CD4-positive, alpha-beta T cell treated with Interleukin-17A for 4 hours (primary cell): ENCODE data around the gene GALNT9.

ENCODE experiments used
- DNase-seq: peaks from one replicate; pipeline ENCODE4 v3.0.0-alpha.2; 2020; ENCODE audit warnings: mixed read lengths

The GALNT9 gene

DNA sequence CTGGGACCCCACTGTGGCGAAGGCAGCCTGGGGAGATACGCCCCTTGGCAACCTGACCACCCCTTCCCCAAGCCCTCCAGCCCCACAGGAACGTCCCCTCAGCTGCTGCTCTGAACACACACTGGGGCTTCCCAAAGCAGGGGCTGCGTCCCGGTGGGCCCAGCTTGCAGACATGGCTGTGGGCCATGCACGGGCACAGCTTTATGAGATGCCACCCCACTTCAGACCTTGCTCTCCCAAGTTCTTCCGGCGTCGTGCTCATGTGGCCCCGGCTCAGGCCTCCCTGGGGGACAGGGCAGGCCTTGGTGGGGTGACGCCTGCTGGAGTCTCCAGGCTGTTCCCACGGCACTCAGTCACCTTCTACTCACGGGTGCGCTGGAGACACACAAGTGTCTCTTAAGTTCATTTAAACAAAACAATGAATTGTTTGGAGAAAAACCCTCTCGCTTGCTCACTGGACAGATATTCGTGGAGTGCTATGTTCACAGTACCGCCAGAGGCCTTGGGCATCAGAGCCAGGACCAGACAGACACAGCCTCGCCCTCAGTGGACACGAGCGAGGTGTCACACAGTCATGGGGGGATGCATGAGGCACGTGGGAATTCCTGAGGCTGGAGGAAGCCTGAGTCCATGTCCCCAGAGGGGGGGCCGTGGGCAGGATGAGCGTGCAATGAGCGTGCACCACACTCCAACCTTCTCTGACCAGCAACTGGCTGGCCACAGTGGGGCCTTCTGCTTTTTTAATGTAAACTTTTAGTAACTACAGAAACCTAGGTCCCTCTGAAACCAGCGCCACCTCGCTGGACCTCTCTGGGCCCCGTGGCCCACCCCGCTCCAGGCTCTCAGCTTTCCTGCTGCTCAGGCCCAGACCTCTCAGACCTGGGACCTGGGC, 4.3 kb downstream of the GALNT9 start:
- no peak for DNase-seq

DNA sequence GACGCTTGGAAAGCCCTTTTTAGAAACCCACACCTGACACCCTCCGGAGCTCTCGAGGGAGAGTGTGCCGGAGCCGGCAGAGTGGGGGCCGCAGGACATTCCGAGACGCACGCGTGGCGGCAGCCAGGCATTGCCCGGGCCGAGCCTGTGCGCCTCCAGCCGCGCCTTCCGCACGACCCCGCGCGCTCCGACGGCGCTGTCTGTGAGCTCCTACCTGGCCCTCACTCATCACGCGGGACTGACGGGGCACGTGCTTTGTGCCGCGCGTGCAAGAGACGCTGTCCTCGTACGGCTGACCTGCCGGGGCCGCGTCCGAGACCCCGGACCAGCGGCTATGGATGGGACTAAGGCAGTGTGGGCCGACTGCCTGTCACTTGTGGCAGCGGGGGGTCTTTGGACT, 5.2 kb downstream of the GALNT9 start:
- no peak for DNase-seq

DNA sequence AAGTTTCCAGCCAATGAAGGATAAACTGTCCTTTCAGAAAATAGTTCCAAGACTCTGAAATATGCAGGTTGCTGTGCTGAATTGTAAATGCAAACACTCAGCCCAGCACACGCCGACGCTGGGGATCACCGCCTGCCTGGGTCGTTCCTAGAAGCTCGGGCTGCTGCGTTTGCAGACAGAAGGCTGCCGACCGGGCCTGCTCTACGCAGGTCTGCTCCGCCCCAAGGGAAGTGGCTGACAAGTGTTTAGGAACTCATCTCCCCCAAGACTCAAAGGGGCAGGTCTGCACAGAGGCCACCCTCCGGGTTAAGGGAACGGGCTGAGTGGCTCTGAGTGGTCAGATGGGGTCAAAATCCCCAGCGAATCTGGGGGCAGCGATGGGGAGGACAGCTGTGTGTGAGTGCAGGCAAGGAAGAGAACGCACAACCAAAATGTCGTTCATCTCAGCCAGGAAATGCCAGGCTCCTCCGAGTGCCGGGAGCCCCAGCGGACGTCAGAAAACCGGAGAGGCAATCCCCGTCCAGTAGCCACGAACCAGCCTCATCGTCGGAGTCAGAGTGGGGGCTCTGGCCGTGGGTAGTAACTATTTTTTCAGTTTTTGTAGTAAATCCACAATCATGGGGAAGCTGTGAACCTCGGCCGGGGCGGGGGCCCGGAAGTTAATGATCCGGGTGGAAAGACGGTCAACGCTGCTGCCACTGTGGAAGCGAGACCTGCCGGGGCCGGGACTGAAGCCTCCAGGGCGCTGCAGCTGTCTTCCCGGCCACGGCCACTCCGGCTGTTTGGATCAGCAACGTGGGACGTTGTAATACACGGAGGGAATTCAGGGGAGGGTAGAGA, 6.0 kb downstream of the GALNT9 start:
- DNase-seq, result peak; percentile 45

GRCh38 chr12:132322206-132323132, 6.9 kb downstream of the GALNT9 start:
- DNase-seq, result no peak

DNA sequence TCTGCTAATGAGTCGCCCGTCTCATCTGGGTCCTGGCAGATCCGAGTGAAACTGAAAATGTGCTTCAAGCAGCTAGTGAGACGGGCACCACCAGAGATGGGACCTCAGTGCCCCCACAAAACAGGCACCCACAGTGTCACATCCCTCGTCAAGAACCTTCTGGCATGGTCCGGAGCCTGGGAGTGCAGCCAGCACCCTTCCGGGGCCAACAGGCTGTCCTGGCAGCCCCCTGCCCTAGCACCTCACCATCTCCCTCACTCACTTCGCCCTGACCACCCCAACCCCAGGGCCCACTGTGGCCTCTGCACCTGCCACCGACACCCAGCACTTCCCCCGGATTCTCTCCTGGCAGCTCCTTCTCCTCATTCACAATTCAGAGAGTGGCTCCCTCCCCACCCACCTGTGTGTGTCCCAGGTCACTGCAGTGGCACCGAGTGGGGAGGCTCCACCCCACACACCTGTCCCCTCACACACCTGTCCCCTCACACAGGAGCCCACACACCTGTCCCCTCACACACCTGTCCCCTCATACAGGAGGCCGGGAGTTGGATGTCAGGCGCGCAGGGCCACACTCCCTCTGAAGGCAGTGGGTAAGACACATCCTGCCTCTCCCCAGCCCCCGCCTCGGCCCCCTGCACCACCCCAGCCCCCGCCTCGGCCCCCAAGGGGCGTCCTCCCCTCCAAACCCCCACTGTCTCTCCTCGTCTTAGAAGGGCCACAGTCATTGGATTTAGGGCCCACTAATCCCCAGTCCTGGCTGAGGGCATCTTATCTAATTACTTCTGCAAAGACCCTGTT, 7.9 kb downstream of the GALNT9 start:
- DNase-seq, result no peak

GRCh38 chr12:132320767-132321211, 8.6 kb downstream of the GALNT9 start:
- DNase-seq, result no peak

DNA sequence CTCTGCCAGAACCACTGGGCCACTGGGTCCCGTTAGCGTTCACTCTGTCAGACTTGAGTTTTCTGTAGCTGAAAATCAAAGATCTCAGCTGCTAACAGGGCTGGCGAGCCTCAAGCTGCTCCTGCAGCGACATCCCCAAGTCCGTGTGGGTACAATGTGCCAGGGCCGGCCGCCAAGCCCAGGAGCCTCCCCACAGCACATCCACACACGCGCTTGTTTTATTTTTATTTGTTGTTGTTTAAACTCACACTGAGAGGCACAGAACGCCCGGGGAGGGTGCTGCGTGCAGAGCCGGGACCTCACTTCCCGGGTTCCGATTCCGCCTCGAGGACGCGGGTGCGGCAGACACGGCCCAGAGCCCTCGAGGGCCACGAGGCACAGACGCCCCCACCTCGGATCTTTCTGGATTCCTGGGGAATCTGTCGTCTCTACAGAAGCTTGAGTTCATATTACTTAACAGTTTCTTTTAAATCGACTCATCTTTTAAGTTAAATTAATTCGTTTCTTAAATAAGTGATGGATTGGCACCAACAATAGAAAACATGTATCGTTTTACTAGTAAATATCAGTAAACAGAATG, 9.3 kb downstream of the GALNT9 start:
- DNase-seq, result no peak

DNA sequence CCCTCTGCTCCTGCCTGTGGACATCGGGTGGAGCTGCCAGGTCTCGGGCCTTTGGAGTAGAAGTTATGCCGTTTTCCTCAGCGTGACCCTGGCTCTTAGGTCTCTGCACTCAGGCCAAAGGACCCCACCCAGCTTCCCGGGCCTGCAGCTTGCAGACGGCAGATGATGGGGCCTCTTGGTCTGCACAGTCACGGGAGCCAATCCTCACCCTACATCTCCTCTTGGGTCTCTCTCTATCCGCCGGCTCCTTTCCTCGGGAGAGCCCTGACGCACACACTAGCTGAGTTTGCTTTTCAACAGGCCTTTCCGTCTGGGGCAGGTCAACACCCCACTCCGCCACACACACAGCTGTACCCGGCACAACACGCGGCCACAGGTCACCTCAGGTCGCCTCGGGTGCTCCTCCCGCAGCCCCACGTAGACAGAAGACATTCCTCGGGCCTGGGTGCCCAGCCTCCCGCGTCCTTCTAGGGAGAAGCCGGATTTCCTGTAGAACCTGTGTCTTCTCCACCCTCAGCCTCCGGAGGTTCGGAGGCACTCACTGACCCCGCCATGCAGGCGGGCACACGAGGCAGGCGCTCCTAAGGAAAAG, 9.9 kb downstream of the GALNT9 start:
- no peak for DNase-seq

GRCh38 chr12:132318618-132319033, 10.8 kb downstream of the GALNT9 start:
- no peak for DNase-seq

DNA sequence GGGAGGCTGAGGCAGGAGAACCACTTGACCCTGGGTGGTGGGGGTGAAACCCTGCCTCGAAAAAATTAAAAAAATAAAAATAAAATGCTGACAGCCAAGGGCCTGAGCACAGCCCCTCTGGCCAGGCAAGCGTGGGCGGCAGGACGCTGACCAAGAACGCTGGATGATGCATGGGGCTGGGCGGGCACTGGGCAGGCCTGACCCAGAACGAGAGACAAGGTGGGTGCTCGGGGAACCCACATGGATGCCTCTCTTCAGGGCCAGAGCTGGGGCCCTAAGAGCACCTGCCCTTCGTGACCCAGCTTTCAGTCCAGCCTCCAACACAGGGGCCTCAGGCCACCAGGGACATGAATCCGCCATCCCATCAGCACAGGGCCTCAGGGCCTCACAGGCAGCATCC, 11.3 kb downstream of the GALNT9 start:
- DNase-seq, result no peak

DNA sequence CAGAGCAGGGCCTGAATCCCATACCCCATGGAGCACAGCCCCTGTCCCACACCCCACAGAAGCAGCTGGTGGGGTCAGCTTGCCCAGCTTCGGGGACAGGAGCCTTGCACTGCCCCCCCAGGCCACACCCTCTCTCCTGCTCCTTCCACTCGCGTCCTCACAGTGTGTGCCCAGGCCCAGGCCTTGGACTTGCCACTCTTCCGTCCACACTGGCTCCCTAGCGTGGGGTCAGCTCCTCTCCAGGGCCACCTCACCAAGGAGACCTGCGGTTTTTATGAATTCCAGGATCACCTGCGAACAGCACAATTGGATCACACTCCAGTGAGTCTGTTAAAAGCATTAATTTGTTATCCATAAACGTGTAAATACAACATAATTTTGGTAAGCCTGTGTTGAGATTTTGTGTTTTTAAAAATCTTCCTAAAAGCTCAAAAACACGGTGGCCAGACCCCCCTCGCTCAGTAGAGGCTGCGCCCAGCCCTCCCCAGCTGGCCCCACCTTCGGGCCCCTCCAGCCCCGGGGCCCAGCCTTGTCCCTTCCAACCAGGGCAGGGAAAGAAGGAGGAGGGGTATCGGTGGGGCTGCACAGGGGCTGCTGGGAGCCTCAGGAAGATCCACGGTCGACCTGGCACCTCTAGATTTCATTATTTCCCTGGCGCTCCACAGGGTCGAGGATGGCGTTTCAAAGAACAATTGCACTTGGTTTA, 12.0 kb downstream of the GALNT9 start:
- no peak for DNase-seq

DNA sequence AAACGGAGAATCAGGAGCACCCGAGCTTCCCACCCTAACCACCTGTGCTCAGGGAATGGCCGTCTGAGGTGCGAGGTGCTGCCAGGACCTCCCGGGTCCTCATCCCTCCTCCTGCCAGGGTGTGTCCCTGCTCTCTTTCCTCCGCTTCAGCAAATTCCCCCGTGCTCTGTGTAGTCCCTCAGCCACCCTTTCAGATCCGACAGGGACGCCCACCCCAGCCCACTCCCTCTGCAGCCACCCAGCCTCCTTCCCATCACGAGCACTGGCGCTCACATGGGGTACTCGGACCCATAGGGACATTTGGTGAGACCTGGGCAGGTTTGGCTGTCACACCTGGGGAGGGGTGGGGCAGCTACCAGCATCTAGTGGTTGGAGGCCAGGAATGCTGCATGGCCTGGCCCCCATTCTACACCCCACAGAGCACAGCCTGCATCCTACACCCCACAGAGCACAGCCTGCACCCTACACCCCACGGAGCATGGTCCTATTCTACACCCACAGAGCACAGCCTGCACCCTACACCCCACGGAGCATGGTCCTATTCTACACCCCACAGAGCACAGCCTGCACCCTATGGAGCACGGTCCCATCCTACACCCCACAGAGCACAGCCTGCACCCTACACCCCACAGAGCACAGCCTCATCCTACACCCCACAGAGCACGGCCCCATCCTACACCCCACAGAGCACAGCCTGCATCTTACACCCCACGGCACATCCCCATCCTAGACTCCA, 12.7 kb downstream of the GALNT9 start:
- DNase-seq, result no peak

DNA sequence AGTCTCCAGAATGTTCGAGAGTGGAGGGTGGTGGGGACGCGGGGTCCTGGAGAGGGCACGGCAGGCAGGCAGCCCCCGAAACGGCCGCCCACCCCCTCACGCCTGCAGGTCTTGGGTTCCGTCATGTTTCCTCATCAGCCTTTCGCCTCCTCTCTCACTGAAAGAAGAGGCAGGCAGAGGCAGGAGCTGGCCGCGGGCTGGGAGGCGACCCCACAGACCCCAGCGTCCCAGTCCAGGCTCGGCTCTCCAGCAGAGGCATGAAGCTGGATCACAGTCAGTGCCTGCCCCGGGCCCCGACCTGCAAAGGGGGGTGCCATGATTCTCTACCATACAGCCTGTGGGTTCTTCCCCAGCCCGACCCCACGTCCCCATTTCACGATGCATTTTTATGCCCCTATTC, 13.4 kb downstream of the GALNT9 start:
- no peak for DNase-seq

DNA sequence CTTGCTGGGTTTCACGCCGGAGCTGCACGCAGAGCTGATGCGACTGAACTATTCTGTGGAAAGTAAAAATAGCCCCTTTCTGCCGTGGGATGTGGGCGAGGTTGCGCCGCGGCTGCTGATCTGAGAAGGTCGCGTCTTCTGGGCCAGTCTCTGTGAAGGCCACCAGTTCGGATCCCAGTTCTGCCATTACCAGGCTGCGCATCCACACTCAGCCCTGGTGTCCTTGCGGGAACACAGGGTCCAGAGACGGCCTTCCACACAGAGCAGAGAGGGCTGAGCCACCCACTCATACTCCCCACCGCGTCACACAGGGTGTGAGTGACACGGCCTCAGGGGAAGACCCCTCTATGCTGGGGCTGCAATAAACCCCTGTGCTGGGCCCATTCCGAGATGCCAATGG, 13.9 kb downstream of the GALNT9 start:
- DNase-seq, result no peak

DNA sequence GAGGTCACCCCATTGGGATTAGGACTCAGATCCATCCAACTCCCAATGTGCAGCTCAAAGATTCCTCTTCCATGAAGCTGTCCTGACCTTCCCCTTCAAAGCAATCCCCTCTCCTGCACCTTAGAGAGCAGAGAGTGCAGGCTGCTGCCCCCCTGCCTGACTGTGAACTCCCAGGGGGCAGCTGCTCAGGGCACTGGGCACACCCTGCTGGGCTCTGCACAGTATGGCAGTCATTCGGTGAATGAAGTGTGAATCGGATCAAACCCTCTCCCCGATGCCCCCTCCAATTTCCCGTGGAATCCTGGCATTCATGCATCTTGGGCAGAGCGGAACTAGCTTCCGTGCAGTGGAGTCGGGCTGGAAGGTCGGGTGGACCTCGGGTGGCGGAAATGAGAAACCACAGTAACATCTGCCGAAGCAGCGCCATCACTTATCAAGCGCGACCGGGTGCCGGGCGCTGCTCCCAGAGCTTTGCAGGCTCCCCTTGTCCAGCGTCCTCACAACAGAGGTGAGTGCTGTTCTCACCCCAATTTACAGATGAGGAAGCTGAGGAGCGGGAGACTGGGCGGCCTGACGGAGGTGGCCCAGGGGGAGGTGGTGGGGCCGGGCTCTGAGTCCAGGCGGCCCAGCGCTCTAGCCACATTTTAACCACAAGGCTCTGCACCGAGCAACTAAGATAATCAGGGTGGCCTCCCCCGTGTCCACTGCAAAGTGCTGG, 14.7 kb downstream of the GALNT9 start:
- no peak for DNase-seq

DNA sequence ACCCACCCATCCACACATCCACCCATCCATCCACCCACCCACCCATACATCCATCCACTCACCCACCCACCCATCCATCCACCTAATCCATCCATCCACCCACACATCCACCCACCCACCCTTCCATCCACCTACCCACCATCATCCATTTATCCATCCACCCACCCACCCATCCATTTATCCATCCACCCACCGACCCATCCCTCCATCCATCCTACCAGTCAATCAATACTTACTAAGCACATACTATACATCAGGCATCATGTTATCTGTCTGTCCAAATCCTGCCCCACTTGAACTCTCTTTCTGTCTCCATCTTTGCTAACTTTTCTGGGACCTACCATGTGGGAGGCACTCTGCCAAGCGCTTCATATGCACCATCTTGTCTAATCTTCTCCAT, 15.4 kb downstream of the GALNT9 start:
- DNase-seq, result no peak

DNA sequence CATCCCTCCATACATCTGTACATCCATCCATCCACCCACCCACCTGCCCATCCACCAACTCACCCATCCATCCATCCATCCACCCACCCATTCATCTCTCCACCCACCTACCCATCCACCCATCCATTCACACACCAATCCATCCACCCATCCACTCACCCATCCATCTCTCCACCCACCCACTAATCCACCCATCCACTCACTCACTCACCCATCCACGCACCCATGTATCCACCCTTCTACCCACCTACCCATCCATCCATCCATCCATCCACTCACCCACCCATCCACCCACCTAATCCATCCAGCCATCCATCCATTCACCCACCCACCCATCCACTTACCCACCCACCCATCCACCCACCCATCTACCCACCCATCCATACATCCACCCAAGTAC, 16.2 kb downstream of the GALNT9 start:
- no peak for DNase-seq

- no peak for DNase-seq
Observed at GRCh38 chr12:132312516-132312915, 16.9 kb downstream of the GALNT9 start.
